T follicular helper cell (primary cell): ENCODE measurements around the gene TENT5C.

Experiments used
- DNase-seq: peaks from one replicate; pipeline ENCODE4 v3.0.0-alpha.2; 2020; ENCODE audit warnings: low read depth

The TENT5C gene

DNA sequence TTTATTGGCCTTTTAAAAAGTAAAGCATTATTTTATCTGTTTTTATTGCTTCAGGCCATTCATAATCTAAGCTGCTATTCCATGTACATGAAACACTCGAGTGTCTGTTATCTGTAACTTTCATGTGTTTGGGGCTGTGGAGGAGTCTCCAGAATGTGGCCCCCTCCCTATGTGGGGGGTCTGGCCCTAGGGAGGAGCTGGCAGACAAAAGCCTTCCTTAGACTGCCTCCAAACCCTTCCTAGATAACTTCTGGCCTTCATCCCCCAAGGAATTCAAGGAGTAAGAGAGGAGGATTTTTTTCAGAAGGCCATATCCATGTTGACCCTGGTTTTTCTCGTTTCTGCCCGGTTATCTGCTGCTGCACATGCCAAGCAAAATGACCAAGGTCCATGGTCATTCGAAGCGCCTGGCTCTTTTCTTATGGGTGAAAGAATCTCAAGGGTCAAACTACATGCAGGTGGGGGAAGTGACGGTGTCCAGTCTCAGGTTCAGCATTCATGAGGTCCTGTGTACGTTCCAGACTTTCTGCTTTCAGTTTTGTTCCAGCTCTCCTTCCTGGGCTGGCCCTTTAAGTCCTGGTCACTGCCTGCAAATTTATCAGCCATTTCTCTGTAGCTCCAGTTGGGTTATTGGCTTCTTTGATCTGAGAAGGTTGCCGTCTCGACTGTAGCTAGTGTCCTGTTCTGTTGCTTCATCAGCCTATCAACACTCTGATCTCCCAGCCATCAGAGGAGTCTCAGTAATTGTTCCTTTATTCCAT lies 8.3 kb downstream of the TENT5C start:
- no peak for DNase-seq

DNA sequence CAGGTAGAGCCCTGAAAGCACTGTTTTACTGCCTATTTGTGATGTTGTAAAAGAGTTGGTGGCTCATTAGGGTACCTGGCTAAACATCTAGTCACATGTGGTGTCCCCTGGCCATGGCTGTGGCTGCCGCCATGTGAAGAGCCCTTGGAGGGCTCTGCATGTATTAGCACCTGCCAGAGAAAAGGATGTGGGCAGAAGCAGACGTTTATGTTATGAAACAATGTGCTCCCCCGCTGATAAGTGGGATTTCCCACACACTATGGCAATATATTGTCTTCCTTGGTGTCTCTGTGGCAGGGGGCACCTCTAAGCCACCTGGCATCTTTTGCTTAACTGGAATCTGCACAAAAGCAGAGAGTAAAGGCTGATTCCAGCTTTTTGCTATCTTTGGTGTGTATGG lies 9.6 kb downstream of the TENT5C start:
- DNase-seq = no peak

DNA sequence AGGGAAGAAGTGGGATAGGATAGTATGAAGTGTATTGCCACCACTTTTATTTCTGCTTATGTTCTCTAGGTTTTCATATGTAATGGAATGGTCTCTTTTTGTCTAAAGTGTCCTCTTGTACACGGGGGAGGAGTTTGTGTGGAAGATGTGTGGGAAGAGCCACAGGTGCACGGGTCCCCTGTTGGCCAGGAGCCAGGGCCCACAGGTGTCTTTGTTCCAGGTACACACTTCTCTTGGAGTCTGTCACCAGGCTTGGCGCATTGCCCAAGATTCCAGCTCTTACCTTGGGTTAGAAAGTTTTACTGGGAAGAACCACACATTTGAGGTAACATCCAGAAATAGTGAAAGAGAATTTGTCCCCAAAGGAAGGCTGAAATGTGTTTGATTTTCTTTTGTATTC lies 10.5 kb downstream of the TENT5C start:
- DNase-seq = no peak

DNA sequence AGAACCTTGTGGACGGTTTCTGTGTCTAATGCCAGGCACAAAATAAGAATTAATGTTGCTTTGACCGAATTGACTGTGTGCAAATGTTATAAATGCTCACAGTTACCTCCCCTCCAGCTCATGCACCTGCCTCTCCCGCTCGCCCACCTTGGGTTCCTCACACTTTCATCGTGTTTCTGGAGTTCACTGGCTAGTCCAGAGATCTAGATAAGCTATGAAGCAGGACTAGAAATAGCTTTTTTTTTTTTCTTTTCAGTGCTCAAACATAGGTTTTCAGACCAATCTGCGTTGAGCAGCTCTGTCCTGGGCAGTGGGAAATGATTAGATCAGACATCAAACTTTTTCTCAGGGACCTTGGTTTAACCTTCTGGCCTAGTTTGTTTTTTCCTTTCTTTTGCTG lies 11.1 kb downstream of the TENT5C start:
- no peak for DNase-seq

DNA sequence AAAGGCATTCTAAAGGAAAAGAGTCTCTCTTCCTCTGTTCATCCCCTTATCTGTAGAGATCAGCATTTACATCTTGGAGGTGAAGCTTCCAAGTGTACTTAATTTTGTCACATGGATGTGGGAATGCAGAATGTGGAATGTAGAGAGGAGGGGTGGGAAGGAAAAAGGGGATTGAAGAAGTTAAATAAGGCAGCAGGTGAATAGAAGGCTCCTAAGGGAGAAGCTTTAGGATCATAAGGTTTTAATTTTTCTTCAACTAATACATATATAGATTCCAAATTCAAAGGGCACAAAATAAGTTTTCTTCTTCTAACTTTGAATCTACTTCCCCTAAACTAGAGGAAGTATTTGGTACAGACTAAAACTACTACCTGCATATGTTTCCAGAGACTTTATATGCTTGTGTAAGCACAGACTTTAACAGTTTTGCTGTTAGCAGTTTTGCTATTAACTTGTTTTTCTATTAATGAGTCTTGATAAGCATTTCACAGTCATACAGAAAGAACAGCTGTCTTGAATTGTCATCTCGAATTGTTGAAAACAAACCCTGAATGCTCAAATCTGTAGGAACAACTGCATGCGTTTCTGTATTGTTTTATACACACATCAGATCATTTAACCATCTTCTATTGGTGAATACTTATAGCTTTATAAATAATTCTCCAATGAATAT lies 12.7 kb downstream of the TENT5C start:
- DNase-seq = no peak

DNA sequence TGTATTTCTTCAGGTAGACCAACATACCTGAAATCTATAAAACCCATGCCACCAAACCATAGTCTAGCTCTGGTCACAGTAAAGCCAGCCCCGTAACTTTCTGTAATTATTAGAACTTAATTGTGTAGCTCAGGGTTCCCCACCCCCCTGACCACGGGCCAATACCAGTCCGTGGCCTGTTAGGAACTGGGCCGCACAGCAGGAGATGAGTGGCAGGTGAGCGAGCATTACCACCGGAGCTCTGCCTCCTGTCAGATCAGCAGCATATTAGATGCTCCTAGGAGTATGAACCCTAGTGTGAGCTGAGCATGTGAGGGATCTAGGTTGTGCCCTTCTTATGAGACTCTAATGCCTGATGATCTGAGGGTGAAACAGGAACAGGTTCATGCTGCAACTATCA lies 14.6 kb downstream of the TENT5C start:
- DNase-seq = no peak

DNA sequence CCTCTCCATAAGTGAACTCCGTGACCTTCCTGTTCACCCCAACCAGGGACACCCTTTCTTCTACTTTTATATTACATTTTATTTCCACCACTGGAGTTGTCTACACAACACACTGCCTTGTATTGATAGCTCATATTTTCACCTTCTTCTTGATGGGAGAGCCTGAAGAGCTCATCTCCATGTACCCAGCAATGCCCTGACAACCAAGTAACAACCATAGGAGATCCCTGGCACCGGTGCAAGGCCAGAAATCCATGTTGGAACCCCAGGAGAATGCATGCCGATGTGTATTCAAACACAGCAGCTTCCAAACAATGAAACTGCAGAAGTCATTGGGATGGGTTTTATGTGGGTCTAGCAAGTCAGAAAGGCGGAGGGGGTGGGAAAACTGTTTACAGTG lies 15.5 kb downstream of the TENT5C start:
- no peak for DNase-seq

DNA sequence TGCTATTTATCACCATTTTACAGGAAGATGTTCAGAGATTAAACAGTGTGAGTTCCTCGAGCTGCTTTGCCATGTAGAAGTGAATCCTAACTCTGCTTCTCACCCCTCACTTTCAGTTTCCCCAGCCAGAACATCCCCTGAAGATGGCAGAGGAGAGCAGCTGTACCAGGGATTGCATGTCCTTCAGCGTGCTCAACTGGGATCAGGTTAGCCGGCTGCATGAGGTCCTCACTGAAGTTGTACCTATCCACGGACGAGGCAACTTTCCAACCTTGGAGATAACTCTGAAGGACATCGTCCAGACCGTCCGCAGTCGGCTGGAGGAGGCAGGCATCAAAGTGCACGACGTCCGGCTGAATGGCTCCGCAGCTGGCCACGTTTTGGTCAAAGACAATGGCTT lies 16.9 kb downstream of the TENT5C start:
- DNase-seq = no peak

DNA sequence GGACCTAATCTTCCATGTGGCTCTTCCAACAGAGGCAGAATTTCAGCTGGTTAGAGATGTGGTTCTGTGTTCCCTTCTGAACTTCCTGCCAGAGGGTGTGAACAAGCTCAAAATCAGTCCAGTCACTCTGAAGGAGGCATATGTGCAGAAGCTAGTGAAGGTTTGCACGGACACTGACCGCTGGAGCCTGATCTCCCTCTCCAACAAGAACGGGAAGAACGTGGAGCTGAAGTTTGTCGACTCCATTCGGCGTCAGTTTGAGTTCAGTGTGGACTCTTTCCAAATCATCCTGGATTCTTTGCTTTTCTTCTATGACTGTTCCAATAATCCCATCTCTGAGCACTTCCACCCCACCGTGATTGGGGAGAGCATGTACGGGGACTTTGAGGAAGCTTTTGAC lies 17.3 kb downstream of the TENT5C start:
- no peak for DNase-seq

DNA sequence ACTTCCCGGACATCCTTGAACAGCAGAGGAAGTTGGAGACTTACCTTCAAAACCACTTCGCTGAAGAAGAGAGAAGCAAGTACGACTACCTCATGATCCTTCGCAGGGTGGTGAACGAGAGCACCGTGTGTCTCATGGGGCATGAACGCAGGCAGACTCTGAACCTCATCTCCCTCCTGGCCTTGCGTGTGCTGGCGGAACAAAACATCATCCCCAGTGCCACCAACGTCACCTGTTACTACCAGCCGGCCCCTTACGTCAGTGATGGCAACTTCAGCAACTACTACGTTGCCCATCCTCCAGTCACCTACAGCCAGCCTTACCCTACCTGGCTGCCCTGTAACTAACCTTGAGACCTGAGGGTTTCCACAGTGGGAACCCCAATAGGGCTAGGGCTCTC lies 17.9 kb downstream of the TENT5C start:
- no peak for DNase-seq

DNA sequence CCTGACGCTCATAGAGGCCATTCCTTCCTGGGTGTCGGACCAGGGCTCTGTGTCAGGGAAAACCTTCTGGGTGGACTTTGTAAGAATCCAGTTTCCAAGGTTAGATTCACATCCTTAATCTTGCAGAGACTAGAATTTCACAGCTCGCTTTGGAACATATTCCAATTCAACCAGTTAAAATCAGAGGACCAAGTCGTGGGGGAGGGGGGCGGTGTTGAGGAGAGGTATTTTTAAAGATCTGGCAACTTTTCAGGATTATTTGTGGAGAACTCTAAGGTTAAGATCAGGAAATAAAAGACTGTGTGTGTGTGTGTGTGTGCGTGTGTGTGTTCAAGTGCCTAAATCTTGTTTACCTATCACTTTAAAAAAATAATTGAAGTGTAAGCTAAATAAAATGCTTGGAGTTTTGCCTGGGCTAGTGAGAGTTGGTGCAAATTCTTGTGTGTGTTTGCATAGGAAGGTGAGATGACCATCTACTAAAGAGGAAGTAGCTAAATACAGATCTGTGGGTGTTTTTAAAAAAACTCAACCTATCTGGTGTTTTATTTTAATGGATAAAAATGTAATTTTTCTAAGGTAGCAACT lies 21.8 kb downstream of the TENT5C start:
- DNase-seq = no peak

DNA sequence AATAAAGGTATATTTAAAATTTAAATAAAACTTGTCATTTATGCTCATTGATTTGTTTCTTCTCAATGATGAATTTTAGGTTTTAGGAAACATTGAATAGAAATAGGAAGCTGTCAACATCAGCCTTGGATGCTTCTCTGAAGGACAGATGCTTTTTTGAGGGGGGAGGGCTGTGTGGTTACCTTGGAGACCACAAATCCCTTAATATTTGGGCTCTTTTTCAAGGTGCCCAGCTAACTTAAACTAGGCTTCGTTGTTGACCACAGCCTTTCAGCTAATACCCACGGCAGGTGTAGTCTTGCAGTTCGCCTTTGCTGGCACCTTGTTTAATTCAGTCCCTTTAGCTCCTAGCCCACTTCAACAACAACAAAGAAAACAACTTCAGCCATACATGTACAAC lies 22.5 kb downstream of the TENT5C start:
- no peak for DNase-seq

DNA sequence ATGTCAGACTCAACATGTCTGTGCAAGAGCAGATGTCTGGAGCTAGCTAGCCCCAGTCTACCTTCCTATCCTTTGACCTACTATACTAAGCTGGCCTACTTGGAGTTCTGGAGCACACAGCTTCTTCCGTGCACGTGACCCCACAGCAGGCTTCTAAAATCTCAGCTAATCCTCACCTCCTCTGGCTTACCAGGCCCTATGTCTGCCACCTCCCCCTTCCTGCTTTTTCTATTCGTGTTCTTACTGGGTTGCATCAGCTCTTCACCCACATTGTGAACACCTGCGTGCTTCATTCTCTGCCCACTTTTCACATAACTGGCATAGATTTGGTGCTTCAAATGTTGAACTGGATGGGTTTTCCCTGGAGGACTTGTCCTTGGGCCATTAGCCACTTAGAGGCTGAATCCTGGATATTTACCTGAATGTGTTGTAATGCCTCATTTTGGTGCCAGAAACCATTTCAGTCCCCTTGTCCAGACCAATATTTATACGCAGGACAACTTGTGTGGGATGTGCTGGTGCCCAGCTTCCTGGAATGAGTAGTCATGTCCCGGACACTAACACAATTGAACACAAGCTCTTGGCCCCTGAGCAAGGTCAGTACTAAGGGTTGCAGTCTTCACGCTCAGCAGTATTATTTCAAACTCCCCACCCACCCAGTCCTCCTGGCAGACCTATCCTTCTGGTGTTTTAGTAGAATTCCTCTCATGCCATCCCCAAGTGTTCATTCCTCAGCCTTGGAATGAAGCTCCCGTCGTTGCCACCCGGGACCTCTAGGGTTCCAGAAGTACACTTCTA lies 24.0 kb downstream of the TENT5C start:
- DNase-seq = no peak

DNA sequence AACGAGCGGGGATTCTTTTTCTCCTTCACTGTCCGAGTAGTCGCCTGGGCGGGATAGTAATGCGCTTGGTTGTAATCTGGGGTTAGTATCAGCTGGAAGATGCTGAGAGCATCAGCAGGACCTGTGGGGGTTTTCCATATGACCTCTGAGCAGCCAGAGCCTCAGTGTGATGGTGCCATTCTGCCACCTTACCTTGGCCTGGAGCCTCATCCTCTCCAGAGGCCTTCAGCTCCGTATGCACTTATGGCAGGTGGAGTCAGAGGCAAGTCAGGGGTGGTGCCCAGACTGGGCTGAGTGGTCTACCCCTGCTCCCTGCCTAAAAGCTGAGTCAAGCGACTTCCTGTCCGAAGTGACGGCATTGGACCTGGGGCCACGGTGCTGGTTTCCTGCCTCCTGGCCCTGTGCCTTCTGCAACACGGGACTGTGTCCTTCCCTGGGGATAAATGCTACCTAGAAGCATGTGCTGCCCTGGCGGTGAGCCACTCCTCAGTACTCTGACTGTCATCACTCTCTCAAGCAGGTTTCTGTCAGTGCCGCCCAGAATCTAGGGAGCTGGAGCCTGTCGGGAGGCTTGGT lies 24.7 kb downstream of the TENT5C start:
- no peak for DNase-seq

DNA sequence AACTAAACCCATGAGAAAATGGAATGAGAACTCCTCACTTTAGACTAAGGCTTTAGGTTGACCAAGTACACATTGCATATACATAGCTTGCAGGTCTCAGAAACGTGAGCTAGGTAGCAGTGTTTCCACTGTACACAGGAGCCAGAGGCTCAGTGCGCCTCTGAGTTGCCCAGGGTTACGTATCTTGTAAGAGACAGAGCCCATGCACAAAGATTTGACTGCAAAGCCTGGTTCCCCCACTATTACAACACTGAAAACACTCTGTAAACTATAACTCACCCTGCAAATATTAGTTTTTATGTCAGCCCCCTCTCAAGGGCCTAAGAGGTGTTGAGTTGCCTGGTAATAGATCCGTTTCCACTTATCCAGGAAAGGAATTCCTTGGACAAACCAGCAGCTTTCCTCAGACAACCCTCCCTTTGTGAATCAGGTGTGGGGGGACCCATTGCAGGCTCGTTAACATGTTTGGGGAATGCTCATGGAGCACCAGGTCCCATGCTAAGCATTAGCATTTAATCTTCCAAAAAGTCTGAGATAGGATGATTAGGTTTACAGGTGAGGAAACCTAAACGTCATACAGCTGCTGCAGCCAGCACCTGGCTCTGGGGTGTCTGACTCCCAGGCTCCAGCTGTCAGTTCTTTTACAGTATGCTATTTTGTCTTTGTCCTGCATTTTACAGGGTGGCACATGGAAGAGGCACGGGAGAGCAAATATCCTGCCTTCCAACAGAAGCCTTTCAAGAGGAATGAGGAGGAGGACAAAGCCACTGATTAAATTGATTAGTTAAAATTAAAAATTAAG lies 25.7 kb downstream of the TENT5C start:
- no peak for DNase-seq

DNA sequence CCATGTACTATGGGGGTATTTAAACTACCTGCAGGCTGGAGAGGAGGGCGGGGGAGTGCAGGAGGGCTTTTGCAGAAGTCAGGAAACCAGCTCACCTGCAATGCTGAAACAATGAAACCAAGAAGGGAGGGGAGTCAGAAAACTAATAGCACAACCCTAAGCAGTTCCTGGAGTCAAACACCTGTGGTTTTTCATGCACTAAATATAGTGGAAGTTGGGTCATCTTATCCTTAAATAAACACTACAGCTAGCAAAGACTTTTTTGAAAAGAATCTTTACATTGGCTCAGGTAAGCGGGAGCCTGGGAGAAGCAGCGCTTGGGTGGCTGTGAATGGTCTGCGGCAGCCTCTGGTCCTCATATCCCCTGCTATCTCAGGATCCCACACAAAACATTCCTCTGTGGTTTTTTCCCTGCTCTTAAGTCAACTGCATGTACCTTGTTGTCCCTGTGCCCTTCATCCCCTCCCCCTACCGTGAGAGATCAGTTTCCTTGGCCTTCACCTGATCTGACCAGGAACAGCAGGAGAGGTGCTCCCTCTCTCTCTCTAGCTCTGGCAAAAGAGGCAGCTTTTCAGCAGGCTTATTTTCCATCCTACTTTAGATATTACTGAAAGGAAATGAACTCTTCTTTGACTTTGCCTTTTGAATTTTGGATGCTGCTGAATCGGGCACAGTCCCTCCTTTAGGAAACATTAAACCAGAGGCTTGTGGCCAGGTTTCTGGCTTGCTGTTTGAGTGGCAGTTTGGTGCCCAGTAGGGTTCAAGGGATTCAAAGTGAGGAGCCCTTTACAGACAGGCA lies 26.6 kb downstream of the TENT5C start:
- DNase-seq = no peak

DNA sequence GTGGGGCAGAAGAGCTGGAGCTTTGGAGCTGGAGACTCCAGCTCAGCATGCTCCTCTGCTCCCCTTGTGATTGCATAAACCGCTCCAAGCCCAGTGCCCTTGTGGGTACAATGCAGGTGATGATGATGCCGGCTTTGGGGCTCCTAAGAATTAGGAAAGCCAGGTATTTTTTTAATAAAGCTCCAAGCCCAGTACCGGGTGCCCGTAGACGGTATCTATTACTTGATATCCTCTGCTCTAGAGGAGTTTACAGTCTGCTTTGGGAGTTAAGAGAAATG lies 27.2 kb downstream of the TENT5C start:
- no peak for DNase-seq

DNA sequence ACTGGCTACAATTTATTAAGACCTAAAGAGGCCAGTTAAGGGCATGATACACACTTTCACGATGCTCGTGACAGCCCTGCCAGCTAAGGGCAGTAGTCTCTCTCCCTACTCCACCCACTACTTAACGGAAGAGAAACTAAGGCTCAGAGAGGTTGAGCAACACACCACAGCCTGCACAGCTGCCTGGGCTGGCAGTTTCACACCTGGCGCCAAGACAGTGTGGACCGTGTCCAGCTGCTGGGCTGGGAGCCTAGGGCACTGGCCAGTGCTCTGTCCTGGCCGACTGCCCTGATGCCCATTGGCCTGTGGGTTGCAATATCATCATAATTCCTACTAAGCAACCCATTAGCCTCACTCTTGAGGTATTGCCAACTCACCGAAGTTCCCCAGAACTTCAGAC lies 27.6 kb downstream of the TENT5C start:
- no peak for DNase-seq

DNA sequence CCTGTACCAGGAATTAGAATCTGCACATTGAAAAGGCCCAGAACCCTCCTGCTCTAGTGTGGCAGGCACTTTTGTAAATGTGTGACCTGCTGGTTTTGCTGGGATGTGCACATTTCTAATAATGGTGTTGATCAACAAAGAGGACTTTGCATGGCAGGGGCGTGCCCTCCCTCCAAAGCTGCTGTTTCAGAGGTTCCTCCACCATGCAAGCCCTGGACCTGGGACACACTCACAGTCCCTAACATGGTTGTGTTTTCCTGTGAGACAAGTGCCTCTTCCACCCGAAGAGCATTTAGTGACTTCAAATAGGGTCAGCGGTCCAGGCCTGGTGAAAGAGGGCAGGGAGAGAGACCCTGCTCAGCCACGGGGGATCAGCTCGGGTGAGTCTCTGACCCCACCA lies 28.1 kb downstream of the TENT5C start:
- DNase-seq = no peak

DNA sequence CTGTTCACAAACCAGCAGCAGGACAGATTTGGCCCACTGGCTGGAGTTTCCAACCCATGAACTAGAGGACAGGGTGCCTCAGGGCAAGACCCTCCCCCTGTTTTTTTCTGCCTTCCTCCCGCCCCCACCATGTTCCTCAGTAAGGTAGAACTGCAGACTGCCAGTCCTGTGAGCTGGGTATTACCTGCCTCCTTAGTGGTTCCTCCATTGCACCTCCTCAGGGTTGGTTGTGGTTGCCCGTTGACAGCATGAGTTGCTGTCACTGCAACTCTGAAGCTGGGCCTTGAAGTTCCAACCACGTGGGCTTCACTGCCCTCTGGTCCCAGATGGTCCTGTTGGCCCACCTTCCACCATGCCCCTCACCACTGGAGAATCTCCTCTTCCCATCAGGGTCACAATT lies 28.8 kb downstream of the TENT5C start:
- DNase-seq = no peak

DNA sequence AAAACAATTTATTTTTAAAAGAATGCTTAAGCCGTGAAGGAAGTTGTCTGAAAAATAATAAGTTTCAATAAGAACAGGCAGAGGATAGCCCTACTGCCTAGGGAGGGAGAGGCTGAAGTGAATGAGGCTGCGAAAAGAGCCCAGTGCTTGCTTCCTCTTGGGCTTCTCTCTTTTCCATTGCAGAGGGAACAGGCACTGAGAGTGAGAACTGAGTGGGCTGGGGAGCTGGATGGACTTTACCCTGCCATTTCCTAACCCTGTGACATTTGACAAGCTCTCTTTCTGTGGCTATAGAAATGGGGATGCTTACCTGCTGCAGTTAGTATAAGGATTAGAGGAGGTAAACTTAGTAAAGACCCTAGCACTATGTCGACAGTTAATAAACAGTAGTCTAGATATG lies 30.0 kb downstream of the TENT5C start:
- DNase-seq = no peak
